Measurements from ENCODE around the gene CCNK. TPM values are rescaled to one million over a fixed set of nuclear protein-coding genes. Genes with fewer than 3 reads are reported as not detected.

CCNK gene
- total and polyA plus RNA-seq, 8 donors: 43.2 to 52.5 (median 45.9) TPM

- no peaks in the 10 kb centered on the region for H3K36me3 ChIP-seq
- H3K4me1 ChIP-seq: peaks cover 4 to 36% of the 10 kb centered on the region in 2 donors
- no peak overlapping the region for H3K27ac ChIP-seq
- H3K27me3 ChIP-seq: no peaks in the 10 kb centered on the region
- TF ChIP-seq CTCF (IDR thresholded peaks at IDR 0.05): no peak
- intact Hi-C loops (cut with DNase I): loop anchor here in 1 of 2 donors (10.0 kb wide), 1 partner anchor 102 kb away; no protein-coding TSS in a partner anchor
- DNase-seq: peak in 2 of 4 donors; percentile 29 to 69
- H3K4me3 ChIP-seq: no peak overlapping the region
- peak; percentile 18 for ATAC-seq
- H3K9me3 ChIP-seq: no peaks in the 10 kb centered on the region
These were observed 41.3 kb downstream of the CCNK start for GRCh38 chr14:99522457-99522891.

GRCh38 chr14:99522934-99523703 lies 41.9 kb downstream of the CCNK start:
- peaks cover 4 to 35% of the 10 kb centered on the region in 2 donors for H3K4me1 ChIP-seq
- no peaks in the 10 kb centered on the region for H3K27me3 ChIP-seq
- DNase-seq (peak in 1 of 4 donors; percentile 68), ATAC-seq (no peak)
- H3K27ac ChIP-seq: no peak overlapping the region
- H3K9me3 ChIP-seq: no peaks in the 10 kb centered on the region
- no peaks in the 10 kb centered on the region for H3K36me3 ChIP-seq
- TF ChIP-seq CTCF (IDR thresholded peaks at IDR 0.05): no peak
- intact Hi-C loops (cut with DNase I): loop anchor here in 1 of 2 donors (10.0 kb wide), 1 partner anchor 102 kb away; no protein-coding TSS in a partner anchor
- no peak overlapping the region for H3K4me3 ChIP-seq

- Histone ChIP-seq H3K36me3 (no peaks in the 10 kb centered on the region), H3K4me1 (peaks cover 4 to 34% of the 10 kb centered on the region in 2 donors), H3K9me3 (no peaks in the 10 kb centered on the region), H3K27ac (no peak overlapping the region), H3K4me3 (no peak overlapping the region), H3K27me3 (no peaks in the 10 kb centered on the region)
- DNase-seq: no peak
- no peak for ATAC-seq
- TF ChIP-seq CTCF (IDR thresholded peaks at IDR 0.05): no peak
- intact Hi-C loops (cut with DNase I): loop anchor here in 1 of 2 donors (10.0 kb wide), 1 partner anchor 101 kb away; no protein-coding TSS in a partner anchor
These were observed 42.5 kb downstream of the CCNK start for GRCh38 chr14:99523704-99524055.

- H3K4me3 ChIP-seq: no peak overlapping the region
- no peaks in the 10 kb centered on the region for H3K9me3 ChIP-seq
- peaks cover 4 to 34% of the 10 kb centered on the region in 2 donors for H3K4me1 ChIP-seq
- no peaks in the 10 kb centered on the region for H3K27me3 ChIP-seq
- H3K27ac ChIP-seq: peak overlapping the region in 1 of 2 donors; percentile 40
- ATAC-seq: no peak
- intact Hi-C loops (cut with DNase I): loop anchor here in 1 of 2 donors (10.0 kb wide), 1 partner anchor 101 kb away; no protein-coding TSS in a partner anchor
- no peak for TF ChIP-seq CTCF (IDR thresholded peaks at IDR 0.05)
- no peaks in the 10 kb centered on the region for H3K36me3 ChIP-seq
- peak in 1 of 4 donors; percentile 75 for DNase-seq
These were observed 43.0 kb downstream of the CCNK start for GRCh38 chr14:99524091-99524661.
